ENCODE measurements around the gene FMN1. TPM values are rescaled to one million over a fixed set of nuclear protein-coding genes. Genes with fewer than 3 reads are reported as not detected.

FMN1 gene
- total RNA-seq, 1 experiment from 2014 or later: 4.5 TPM

DNA sequence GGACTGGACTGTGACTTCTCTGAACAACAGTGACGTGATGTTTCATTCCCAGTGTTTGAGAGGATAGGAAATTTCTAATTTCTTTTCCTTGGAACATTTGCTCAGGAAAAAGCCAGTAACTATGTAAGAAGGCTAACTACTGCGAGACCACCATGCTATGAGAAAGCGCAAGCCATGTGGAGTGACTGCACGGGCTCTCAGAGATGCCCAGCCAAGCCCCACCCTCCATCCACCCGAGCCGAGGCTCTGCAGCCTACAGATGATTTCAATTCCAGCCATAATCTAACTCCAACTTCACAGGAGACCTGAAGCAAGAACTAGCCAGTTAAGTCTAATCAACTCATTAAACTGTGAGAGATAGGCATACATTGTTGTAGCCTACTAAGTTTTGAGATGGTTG, 352.4 kb downstream of the FMN1 start (continued):
- TF ChIP-seq ZNF232 (CRISPR knock-in tag; IDR thresholded peaks at IDR 0.05) (no peak), CREM (CRISPR knock-in tag; IDR thresholded peaks at IDR 0.05) (no peak), ZNF121 (CRISPR knock-in tag; IDR thresholded peaks at IDR 0.05) (no peak), ZBTB21 (CRISPR knock-in tag; IDR thresholded peaks at IDR 0.05; ENCODE audit: borderline replicate concordance) (no peak), PRRX2 (CRISPR knock-in tag; IDR thresholded peaks at IDR 0.05) (no peak), ZNF219 (CRISPR knock-in tag; IDR thresholded peaks at IDR 0.05; ENCODE audit: borderline replicate concordance) (no peak), CBFB (CRISPR knock-in tag; IDR thresholded peaks at IDR 0.05; ENCODE audit: low read depth) (no peak), ATF1 (CRISPR knock-in tag; IDR thresholded peaks at IDR 0.05) (no peak)
- TF ChIP-seq, protein P1, sequence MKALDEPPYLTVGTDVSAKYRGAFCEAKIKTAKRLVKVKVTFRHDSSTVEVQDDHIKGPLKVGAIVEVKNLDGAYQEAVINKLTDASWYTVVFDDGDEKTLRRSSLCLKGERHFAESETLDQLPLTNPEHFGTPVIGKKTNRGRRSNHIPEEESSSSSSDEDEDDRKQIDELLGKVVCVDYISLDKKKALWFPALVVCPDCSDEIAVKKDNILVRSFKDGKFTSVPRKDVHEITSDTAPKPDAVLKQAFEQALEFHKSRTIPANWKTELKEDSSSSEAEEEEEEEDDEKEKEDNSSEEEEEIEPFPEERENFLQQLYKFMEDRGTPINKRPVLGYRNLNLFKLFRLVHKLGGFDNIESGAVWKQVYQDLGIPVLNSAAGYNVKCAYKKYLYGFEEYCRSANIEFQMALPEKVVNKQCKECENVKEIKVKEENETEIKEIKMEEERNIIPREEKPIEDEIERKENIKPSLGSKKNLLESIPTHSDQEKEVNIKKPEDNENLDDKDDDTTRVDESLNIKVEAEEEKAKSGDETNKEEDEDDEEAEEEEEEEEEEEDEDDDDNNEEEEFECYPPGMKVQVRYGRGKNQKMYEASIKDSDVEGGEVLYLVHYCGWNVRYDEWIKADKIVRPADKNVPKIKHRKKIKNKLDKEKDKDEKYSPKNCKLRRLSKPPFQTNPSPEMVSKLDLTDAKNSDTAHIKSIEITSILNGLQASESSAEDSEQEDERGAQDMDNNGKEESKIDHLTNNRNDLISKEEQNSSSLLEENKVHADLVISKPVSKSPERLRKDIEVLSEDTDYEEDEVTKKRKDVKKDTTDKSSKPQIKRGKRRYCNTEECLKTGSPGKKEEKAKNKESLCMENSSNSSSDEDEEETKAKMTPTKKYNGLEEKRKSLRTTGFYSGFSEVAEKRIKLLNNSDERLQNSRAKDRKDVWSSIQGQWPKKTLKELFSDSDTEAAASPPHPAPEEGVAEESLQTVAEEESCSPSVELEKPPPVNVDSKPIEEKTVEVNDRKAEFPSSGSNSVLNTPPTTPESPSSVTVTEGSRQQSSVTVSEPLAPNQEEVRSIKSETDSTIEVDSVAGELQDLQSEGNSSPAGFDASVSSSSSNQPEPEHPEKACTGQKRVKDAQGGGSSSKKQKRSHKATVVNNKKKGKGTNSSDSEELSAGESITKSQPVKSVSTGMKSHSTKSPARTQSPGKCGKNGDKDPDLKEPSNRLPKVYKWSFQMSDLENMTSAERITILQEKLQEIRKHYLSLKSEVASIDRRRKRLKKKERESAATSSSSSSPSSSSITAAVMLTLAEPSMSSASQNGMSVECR (CRISPR knock-in tag; IDR thresholded peaks at IDR 0.05; ENCODE audit: borderline replicate concordance): no peak
- TF ChIP-seq, protein P2, sequence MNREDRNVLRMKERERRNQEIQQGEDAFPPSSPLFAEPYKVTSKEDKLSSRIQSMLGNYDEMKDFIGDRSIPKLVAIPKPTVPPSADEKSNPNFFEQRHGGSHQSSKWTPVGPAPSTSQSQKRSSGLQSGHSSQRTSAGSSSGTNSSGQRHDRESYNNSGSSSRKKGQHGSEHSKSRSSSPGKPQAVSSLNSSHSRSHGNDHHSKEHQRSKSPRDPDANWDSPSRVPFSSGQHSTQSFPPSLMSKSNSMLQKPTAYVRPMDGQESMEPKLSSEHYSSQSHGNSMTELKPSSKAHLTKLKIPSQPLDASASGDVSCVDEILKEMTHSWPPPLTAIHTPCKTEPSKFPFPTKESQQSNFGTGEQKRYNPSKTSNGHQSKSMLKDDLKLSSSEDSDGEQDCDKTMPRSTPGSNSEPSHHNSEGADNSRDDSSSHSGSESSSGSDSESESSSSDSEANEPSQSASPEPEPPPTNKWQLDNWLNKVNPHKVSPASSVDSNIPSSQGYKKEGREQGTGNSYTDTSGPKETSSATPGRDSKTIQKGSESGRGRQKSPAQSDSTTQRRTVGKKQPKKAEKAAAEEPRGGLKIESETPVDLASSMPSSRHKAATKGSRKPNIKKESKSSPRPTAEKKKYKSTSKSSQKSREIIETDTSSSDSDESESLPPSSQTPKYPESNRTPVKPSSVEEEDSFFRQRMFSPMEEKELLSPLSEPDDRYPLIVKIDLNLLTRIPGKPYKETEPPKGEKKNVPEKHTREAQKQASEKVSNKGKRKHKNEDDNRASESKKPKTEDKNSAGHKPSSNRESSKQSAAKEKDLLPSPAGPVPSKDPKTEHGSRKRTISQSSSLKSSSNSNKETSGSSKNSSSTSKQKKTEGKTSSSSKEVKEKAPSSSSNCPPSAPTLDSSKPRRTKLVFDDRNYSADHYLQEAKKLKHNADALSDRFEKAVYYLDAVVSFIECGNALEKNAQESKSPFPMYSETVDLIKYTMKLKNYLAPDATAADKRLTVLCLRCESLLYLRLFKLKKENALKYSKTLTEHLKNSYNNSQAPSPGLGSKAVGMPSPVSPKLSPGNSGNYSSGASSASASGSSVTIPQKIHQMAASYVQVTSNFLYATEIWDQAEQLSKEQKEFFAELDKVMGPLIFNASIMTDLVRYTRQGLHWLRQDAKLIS (CRISPR knock-in tag; IDR thresholded peaks at IDR 0.05; ENCODE audit: borderline replicate concordance): no peak
- TF ChIP-seq, protein P3, sequence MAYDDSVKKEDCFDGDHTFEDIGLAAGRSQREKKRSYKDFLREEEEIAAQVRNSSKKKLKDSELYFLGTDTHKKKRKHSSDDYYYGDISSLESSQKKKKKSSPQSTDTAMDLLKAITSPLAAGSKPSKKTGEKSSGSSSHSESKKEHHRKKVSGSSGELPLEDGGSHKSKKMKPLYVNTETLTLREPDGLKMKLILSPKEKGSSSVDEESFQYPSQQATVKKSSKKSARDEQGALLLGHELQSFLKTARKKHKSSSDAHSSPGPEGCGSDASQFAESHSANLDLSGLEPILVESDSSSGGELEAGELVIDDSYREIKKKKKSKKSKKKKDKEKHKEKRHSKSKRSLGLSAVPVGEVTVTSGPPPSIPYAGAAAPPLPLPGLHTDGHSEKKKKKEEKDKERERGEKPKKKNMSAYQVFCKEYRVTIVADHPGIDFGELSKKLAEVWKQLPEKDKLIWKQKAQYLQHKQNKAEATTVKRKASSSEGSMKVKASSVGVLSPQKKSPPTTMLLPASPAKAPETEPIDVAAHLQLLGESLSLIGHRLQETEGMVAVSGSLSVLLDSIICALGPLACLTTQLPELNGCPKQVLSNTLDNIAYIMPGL (CRISPR knock-in tag; IDR thresholded peaks at IDR 0.05): no peak
- TF ChIP-seq, protein P4, sequence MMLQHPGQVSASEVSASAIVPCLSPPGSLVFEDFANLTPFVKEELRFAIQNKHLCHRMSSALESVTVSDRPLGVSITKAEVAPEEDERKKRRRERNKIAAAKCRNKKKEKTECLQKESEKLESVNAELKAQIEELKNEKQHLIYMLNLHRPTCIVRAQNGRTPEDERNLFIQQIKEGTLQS (CRISPR knock-in tag; conservative IDR thresholded peaks at IDR 0.05): no peak

DNA sequence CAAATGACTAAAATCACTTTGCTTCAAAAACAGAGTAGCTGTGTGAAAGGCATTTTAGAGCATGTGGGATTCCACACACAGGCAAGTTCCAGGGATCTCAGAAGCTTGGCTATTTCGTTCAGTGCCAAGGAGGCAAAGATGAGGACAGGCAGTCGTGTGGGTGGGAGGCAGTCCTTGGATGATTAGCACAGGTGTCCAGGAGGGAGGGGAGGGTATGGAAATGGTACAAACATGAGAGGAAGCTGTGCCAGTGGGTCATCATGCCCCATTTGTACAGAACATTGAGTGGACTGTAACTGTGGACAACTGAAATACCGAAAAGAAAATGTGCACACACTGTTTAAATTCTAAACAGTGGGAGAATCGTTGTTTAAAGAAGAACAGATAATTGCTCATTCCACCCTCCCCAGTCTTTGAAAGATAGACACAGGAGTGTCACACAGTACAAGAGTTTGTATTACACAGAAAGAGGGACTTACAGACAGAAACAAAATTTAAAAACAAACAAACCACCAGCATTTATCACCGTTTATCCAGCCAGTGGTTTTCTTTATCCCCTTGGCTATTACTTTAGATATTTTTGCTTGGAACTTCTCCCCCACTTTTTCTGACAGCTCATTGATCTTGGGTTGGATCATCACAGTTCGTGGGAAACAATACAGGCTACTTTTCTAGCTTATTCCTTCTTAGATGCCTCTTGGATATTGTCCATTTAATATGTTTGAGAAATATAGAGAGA, 353.8 kb downstream of the FMN1 start:
- Mint-ChIP-seq H3K9me3 (no peaks in the 10 kb centered on the region), H3K27ac (peak overlapping the region; percentile 35; the same call in 1 of the 2 replicates), H3K27me3 (ENCODE audit: low read depth) (no peaks in the 10 kb centered on the region), H3K4me3 (no peak overlapping the region), H3K36me3 (no peaks in the 10 kb centered on the region), H3K4me1 (peaks cover 15% of the 10 kb centered on the region)
- ChIA-PET POLR2A (interaction anchor here (0.8 kb wide), 1 partner anchor 11 kb away, joined by 3 read pairs; no protein-coding TSS in a partner anchor), CTCF (no interaction called here)
- ATAC-seq (no peak), DNase-seq (ENCODE audit: low spot score) (no peak)
- TF ChIP-seq ZNF138 (CRISPR knock-in tag; conservative IDR thresholded peaks at IDR 0.05) (no peak), SMAD3 (CRISPR knock-in tag; IDR thresholded peaks at IDR 0.05; ENCODE audit: borderline replicate concordance) (no peak), NFYB (CRISPR knock-in tag; conservative IDR thresholded peaks at IDR 0.05; ENCODE audit: low read depth) (no peak), ZNF416 (CRISPR knock-in tag; IDR thresholded peaks at IDR 0.05) (no peak)
- TF ChIP-seq, protein P1 (CRISPR knock-in tag; IDR thresholded peaks at IDR 0.05; ENCODE audit: borderline replicate concordance): no peak
- TF ChIP-seq, protein P5, sequence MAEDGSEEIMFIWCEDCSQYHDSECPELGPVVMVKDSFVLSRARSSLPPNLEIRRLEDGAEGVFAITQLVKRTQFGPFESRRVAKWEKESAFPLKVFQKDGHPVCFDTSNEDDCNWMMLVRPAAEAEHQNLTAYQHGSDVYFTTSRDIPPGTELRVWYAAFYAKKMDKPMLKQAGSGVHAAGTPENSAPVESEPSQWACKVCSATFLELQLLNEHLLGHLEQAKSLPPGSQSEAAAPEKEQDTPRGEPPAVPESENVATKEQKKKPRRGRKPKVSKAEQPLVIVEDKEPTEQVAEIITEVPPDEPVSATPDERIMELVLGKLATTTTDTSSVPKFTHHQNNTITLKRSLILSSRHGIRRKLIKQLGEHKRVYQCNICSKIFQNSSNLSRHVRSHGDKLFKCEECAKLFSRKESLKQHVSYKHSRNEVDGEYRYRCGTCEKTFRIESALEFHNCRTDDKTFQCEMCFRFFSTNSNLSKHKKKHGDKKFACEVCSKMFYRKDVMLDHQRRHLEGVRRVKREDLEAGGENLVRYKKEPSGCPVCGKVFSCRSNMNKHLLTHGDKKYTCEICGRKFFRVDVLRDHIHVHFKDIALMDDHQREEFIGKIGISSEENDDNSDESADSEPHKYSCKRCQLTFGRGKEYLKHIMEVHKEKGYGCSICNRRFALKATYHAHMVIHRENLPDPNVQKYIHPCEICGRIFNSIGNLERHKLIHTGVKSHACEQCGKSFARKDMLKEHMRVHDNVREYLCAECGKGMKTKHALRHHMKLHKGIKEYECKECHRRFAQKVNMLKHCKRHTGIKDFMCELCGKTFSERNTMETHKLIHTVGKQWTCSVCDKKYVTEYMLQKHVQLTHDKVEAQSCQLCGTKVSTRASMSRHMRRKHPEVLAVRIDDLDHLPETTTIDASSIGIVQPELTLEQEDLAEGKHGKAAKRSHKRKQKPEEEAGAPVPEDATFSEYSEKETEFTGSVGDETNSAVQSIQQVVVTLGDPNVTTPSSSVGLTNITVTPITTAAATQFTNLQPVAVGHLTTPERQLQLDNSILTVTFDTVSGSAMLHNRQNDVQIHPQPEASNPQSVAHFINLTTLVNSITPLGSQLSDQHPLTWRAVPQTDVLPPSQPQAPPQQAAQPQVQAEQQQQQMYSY (CRISPR knock-in tag; IDR thresholded peaks at IDR 0.05): no peak
